OCI-LY1 (cell line): Measurements from ENCODE around the gene MED13L.

Source experiments
- EZH2 ChIP-seq: fragments of 200-600 bp; sonication (generic), shearing (Covaris generic); IDR thresholded peaks from 2 replicates; pipeline ENCODE4 v1.8.0; 2017; ENCODE audit warnings: borderline replicate concordance, mixed run types, mild to moderate bottlenecking, antibody characterized with exemption, low read length, moderate library complexity, mixed read lengths
- TF ChIP-seq, protein P1 (sequence below): fragments of 200-600 bp; sonication (generic), shearing (Covaris generic); IDR thresholded peaks from 2 replicates; pipeline ENCODE4 v1.5.1; 2017; ENCODE audit warnings: mild to moderate bottlenecking, antibody characterized with exemption, low read length, moderate library complexity, mixed read lengths

DNA sequence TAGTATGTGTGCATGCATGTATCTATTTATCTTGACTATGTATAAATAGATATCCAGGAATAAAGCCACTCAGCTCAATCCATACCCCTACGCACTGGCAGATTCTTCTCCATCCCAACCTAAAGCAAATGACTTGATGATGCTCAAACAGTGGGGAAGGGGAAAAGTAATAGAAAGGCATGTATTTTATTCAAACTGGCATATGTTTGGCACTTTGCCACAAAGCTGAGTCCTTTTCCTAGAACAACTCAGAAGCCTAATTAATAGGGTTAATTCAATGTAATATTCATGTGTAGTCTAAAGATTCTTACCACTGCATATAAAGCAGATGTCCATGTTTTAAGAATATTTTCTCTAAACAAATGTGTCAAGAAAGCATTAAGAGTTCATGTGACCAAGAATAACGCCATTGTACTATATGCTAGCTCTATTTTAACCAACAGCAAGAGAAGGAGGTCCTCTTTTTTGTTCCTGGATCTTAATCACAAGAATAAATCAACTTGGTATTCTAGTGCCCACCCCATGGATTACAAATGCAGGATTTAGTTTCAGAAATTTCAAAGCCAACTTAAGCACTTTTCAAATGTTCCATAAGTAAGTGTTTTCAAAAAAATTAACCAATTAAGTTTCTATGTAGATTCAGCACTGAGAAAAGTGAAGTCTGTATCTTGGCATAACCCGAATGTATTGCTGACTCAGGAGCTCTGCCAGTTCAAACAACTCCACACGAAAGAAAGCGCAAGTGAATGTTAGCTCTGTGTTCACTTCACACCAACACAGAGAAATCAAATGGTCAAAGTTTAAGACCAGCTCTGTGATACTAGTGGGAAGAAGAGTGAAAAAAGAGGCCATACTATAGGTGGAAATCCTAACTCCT lies 233.6 kb downstream of the MED13L start:
- TF ChIP-seq EZH2 = no peak
- TF ChIP-seq, protein P1, sequence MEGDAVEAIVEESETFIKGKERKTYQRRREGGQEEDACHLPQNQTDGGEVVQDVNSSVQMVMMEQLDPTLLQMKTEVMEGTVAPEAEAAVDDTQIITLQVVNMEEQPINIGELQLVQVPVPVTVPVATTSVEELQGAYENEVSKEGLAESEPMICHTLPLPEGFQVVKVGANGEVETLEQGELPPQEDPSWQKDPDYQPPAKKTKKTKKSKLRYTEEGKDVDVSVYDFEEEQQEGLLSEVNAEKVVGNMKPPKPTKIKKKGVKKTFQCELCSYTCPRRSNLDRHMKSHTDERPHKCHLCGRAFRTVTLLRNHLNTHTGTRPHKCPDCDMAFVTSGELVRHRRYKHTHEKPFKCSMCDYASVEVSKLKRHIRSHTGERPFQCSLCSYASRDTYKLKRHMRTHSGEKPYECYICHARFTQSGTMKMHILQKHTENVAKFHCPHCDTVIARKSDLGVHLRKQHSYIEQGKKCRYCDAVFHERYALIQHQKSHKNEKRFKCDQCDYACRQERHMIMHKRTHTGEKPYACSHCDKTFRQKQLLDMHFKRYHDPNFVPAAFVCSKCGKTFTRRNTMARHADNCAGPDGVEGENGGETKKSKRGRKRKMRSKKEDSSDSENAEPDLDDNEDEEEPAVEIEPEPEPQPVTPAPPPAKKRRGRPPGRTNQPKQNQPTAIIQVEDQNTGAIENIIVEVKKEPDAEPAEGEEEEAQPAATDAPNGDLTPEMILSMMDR = no peak
